ENCODE results near the gene IL33. TPM values are rescaled to one million over a fixed set of nuclear protein-coding genes. Genes with fewer than 3 reads are reported as not detected.

IL33 gene
- total and polyA plus RNA-seq, 2 of the 4 experiments (the other 2 are of a cell fraction): not detected

GRCh38 chr9:6229619-6230018, 14.0 kb downstream of the IL33 start:
- in situ Hi-C loops (cut with MboI; ENCODE audit: low sequenced_read_pairs): no loop called here
- no peak for TF ChIP-seq FOS (IDR thresholded peaks at IDR 0.05; ENCODE audit: low read depth, low read length)
- TF ChIP-seq CTCF (conservative IDR thresholded peaks at IDR 0.05; ENCODE audit: low read depth, low read length): no peak
- no peak for TF ChIP-seq RCOR1 (IDR thresholded peaks at IDR 0.05; ENCODE audit: insufficient replicate concordance, low read length)
- no peak for TF ChIP-seq RAD21 (IDR thresholded peaks at IDR 0.05; ENCODE audit: low read length)
- no peak for TF ChIP-seq BHLHE40 (IDR thresholded peaks at IDR 0.05; ENCODE audit: low read depth, low read length)
- no peak for TF ChIP-seq POLR2A (IDR thresholded peaks at IDR 0.05; ENCODE audit: low read depth, low read length)
- no peak for TF ChIP-seq MAFK (IDR thresholded peaks at IDR 0.05; ENCODE audit: low read depth, low read length)
- TF ChIP-seq CEBPB (IDR thresholded peaks at IDR 0.05; ENCODE audit: low read depth, low read length): no peak
- TF ChIP-seq, protein P1, sequence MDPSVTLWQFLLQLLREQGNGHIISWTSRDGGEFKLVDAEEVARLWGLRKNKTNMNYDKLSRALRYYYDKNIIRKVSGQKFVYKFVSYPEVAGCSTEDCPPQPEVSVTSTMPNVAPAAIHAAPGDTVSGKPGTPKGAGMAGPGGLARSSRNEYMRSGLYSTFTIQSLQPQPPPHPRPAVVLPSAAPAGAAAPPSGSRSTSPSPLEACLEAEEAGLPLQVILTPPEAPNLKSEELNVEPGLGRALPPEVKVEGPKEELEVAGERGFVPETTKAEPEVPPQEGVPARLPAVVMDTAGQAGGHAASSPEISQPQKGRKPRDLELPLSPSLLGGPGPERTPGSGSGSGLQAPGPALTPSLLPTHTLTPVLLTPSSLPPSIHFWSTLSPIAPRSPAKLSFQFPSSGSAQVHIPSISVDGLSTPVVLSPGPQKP (IDR thresholded peaks at IDR 0.05; ENCODE audit: borderline replicate concordance, low read depth, low read length): no peak
- no peak for TF ChIP-seq CHD1 (IDR thresholded peaks at IDR 0.05; ENCODE audit: low read depth, low read length)
- TF ChIP-seq MAZ (IDR thresholded peaks at IDR 0.05; ENCODE audit: borderline replicate concordance, low read depth, low read length): no peak
- TF ChIP-seq SMC3 (IDR thresholded peaks at IDR 0.05; ENCODE audit: low read depth, low read length): no peak
- TF ChIP-seq NFE2L2 (IDR thresholded peaks at IDR 0.05; ENCODE audit: low read depth, low read length): no peak
- no peak for TF ChIP-seq MXI1 (IDR thresholded peaks at IDR 0.05; ENCODE audit: borderline replicate concordance, low read depth, low read length)
- TF ChIP-seq RFX5 (IDR thresholded peaks at IDR 0.05; ENCODE audit: low read depth, low read length): no peak

More at GRCh38 chr9:6229619-6230018, 14.0 kb downstream of the IL33 start:
- Histone ChIP-seq H2BK5ac (ENCODE audit: low read depth, low read length, poor library complexity, severe bottlenecking) (no peak overlapping the region), H2AFZ (replicated peaks; ENCODE audit: low read length, poor library complexity) (no peak overlapping the region), H3K79me1 (ENCODE audit: low read depth in 1 of 2, low read length in 2 of 2) (no peaks in the 10 kb centered on the region), H2BK120ac (ENCODE audit: low read depth, low read length) (no peak overlapping the region), H4K8ac (ENCODE audit: low read depth in 2 of 2, low read length in 2 of 2) (no peak overlapping the region), H3K14ac (replicated peaks; ENCODE audit: low read depth, low read length) (no peak overlapping the region), H4K20me1 (ENCODE audit: insufficient read depth, low read length) (no peaks in the 10 kb centered on the region), H3K4ac (ENCODE audit: low read depth, low read length) (no peak overlapping the region), H3K27me3 (ENCODE audit: control insufficient read depth, insufficient read depth, low read length) (peaks cover 4% of the 10 kb centered on the region), H3K36me3 (ENCODE audit: control insufficient read depth, insufficient read depth, low read length) (no peaks in the 10 kb centered on the region), H3K4me1 (ENCODE audit: control insufficient read depth, insufficient read depth, low read length) (no peaks in the 10 kb centered on the region), H3K4me3 (ENCODE audit: insufficient read depth, low read depth, low read length) (no peak overlapping the region), H3K4me2 (ENCODE audit: low read depth, low read length) (no peak overlapping the region), H2AK5ac (ENCODE audit: low read depth, low read length) (no peak overlapping the region), H2AK9ac (replicated peaks; ENCODE audit: low read depth, low read length, poor library complexity) (no peak overlapping the region), H3K9ac (ENCODE audit: low read depth, low read length) (no peak overlapping the region), H2BK15ac (ENCODE audit: low read depth, low read length) (no peak overlapping the region), H2BK20ac (ENCODE audit: low read depth, low read length) (no peak overlapping the region), H3K23ac (ENCODE audit: low read depth, low read length) (no peak overlapping the region), H3K18ac (ENCODE audit: low read depth, low read length) (no peak overlapping the region), H3K9me1 (ENCODE audit: insufficient read depth, low read length) (no peaks in the 10 kb centered on the region), H3K56ac (ENCODE audit: extremely low read depth, insufficient read depth, low read length) (no peak overlapping the region), H3K27ac (ENCODE audit: insufficient read depth, low read length) (no peak overlapping the region), H3K9me3 (ENCODE audit: control insufficient read depth, insufficient read depth, low read length) (no peaks in the 10 kb centered on the region), H4K5ac (ENCODE audit: low read depth, low read length) (no peak overlapping the region), H4K91ac (ENCODE audit: insufficient read depth, low read depth, low read length) (no peak overlapping the region)
- intact Hi-C loops (cut with micrococcal nuclease): no loop called here
- no TSS peak for BruUV-seq (replicated peaks)
- dilution Hi-C loops (cut with HindIII; ENCODE audit: low sequenced_read_pairs, unreplicated experiment): no loop called here
- CTCF ChIA-PET: no interaction called here
- WGBS, 2 experiments (ENCODE audit: extremely low coverage in 2 of 2, insufficient read length in 1 of 2): no CpG with 5 or more reads among the region's 1 CpG
- POLR2A ChIA-PET (ENCODE audit: unreplicated experiment): no interaction called here
- ATAC-seq (ENCODE audit: low read depth): no peak
- DNase-seq: peak; percentile 12

Data from IMR-90 (cell line).